DMS53 (cell line): ENCODE data around the gene ORC1.
A peak's percentile ranks its signal among the peaks of the same experiment; 100 is the strongest.
"Not testable (repeated sequence)": the region's sequence is repeated elsewhere in the genome, so short reads cannot be mapped to it uniquely, and the experiment has no call there.

Experiments
- DNase-seq: peaks from one replicate; lab custom pipeline; 2025; lab: John Stamatoyannopoulos, UW

The ORC1 gene

GRCh38 chr1:52386458-52386857 is 17.8 kb downstream of the ORC1 start:
- no peak for DNase-seq

GRCh38 chr1:52385376-52385775 is 18.8 kb downstream of the ORC1 start:
- DNase-seq, result no peak

DNA sequence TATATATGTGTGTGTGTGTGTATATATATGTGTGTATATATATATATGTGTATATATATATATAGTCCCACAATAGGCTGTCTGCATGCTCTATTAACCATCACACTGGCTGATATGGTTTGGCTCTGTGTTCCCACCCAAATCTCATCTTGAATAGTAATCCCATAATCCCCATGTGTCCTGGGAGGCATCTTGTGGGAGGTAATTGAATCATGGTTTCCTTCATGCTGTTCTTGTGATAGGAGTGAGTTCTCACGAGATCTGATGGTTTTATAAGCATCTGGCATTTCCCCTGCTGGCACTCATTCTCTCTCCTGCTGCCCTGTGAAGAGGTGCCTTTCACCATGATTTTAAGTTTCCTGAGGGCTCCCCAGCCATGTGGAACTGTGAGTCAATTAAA is 34.4 kb downstream of the ORC1 start:
- DNase-seq, result not testable (repeated sequence)

DNA sequence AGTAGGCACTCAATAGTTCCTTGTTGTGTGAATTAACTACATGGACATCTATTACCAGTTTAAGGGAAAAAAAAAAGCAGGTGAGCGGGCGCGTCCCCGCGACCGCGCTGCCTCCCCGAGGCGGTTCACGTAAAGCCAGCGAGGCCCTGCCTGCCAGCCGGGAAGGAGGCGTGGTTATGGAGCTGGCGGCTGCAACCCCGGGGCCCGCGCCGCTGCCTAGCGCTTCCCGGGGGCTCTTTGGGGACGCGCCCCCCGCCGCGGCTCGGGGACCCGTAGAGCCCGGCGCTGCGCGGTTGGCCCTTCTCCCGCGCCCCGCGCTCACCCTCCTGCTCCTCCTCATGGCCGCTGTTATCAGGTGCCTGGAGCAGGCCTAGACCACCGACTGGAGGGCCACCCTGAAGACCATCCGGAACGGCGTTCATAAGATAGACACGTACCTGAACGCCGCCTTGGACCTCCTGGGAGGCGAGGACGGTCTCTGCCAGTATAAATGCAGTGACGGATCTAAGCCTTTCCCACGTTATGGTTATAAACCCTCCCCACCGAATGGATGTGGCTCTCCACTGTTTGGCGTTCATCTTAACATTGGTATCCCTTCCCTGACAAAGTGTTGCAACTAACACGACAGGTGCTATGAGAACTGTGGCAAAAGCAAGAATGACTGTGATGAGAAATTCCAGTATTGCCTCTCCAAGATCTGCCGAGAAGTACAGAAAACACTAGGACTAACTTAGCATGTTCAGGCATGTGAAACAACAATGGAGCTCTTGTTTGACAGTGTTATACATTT is 35.6 kb downstream of the ORC1 start:
- peak; percentile 96 for DNase-seq

- peak; percentile 59 for DNase-seq
Measured at GRCh38 chr1:52367272-52367671, 37.0 kb downstream of the ORC1 start.

GRCh38 chr1:52366517-52366827 is 37.8 kb downstream of the ORC1 start:
- no peak for DNase-seq

DNA sequence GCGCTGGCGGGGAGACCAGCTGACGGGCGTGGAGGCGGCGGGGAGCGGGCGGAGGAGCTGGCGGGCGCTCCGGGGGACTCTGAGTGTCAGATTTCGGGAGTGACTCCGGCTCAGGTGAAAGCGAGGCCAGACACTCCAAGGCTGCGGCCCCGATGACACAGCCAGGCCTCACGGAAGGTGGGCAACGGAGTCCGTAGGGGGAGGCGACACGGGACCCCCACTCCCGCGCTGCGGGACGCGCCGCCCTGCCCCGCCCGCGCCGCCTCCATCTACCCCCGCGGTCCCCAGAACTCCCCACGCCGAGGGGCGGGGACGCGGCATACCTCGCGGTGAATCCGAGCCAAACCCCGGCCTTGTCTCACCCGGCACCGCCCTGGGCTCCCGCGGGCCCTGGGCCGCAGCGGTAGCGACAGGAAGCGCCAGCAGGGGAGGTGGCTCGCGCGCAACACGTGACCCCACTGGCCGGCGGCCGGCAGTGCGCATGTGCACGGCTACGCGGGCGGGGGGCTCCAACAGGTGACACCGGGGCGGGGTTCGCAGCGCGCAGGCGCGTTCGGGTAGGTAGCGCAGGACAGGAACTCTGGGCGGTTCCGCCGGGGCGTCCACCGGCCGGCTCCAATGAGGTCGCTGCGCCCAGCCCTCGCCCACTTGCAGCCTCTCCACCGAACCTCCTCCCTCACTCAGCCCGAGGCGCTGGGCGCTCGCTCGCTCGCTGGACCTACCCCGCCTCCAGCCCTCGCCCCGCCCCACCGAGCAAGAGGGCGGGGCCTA is 38.3 kb downstream of the ORC1 start, which contains the start of gene CC2D1B:
CC2D1B (minus strand) TSS at position 460 of the 771 bp plus-strand sequence. CDS start 1,585 bp downstream, outside the sequence.
- DNase-seq, result peak; percentile 100

DNA sequence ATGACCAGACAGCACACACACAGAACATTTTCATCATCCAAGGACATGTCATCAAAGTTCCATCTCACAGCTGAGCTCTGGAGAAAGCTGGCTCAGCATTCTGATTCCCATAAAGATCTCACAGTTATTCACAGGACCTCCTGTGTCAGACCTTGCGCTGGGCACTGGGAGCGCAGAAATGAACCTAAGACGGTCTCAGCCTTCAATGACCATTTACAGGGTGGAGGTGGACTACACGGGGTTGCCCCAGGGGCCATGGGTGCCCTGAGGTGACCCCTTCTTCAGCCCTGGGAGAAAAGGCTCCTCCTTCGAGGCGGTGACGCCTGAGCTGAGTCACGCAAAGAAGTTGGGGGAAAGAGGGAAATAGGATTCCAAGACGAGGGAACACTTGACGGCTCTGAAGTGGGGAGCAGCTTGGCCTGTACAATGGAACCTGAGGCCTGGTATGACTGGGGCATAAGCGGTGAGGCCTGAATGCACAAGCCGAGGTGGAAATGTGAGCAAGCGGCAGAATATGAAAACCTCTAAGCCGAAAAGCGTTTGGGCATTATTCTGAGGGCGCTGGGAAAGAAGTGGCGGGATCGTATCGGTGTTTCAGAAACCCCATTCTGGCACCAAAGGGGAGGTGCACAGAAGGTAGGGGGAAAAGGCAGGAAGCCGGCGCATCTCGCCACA is 39.0 kb downstream of the ORC1 start:
- peak; percentile 75 for DNase-seq

GRCh38 chr1:52364235-52364839 is 39.9 kb downstream of the ORC1 start:
- DNase-seq, result peak; percentile 39

- no peak for DNase-seq
Measured at GRCh38 chr1:52360595-52360968, 43.6 kb downstream of the ORC1 start.

DNA sequence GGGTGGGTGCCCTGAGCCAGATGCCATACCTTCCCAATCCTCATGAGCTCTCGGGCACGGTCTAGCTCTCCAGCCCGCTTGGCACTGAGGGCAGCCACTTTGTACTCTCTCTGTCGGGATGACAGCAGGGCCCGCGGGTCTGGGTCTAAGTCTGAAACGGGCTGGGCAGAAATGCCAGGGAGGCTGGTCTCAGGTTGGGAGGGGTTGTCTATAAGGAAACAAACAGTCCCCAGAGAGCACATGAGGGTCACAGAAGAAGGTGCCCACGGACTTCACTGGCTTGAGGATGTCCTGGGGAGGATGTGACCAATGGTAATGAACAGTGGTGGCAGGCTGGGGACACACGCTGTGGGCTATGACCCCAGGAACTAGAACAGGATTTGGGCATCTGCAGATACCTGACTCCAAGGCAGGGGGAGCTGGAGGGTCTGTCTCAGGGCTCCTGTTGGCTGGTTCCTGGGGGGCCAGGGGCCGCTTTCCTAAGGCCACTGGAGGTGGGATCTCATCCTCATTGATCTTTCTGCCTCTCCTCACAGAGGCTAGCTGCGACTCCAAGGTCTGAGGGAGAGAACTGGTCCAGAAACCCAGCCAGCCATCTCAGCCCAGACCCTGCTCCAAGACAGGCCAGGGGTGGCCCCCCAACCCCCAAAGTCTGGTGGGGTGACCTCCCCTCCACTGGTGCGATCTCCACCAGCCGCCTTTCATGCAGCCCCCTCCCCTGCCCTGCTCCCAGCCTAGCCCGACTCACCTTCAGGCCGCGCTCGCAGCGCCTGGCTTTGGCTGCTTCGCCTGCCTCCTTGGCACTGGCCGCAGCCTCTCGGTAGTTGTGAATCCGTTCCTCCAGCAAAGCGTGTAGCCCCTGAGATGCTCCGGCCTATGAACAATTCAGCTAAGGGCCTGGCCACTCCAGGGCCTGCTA is 44.3 kb downstream of the ORC1 start:
- no peak for DNase-seq

- DNase-seq, result no peak
Measured at GRCh38 chr1:52358851-52359497, 45.2 kb downstream of the ORC1 start.

- DNase-seq, result no peak
Measured at GRCh38 chr1:52357397-52357796, 46.8 kb downstream of the ORC1 start.

DNA sequence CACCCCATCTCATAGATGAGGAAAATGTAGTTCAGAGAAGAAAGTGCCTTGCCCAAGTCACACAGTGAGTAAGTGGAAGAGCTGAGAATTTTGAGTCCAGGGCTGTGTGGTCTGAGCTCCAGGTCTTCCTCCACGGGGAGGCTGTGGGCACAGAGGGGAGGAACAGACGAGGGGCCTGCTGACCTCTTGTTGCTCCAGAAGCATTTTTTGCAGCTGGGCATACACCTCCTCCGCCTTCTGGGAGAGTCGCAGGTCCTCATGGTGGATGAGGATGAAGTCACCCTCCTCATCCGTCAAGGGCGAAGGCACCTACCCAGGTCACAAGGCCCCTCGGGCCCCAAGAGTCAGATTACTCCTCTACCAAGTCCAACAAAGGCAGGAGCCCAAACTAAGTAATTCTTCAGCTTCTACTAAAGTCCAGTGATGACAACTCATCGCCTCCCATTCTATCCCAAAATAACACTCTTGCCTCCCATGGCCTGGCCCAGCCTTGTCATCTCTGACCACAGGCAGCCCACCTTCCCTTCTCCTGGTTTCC is 47.3 kb downstream of the ORC1 start:
- DNase-seq, result no peak

DNA sequence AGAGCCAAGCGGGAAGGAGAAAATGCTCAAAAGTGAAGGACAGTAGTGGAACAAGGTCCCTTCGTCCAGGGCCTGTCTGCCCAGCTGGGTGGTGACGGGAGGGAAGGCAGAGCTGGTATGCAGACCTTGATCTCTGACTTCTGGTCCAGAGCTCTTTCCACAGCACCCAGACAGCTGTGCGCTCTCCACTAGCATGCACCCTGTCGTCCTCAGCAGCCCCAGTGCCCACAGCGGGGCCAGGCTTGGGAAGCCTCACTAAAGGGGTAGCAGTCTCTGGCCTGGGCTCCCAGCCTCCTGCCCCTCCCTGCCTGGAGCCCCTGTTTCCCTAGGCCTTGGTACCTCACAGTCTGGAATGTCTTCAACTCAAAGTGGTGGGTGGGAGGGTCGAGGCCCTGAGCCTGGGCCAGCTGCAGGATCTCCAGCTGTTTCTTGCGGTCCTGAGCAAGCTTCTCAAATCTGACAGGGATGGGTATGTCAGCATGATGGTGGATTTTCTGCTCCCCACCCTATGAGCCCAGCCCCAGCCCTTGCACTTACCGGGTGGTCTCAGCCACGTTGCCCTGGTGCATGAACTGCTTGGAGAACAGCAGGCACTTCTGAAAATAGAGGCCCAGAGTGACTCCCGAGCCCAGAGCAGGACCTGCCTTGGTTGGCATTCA is 48.2 kb downstream of the ORC1 start:
- no peak for DNase-seq

DNA sequence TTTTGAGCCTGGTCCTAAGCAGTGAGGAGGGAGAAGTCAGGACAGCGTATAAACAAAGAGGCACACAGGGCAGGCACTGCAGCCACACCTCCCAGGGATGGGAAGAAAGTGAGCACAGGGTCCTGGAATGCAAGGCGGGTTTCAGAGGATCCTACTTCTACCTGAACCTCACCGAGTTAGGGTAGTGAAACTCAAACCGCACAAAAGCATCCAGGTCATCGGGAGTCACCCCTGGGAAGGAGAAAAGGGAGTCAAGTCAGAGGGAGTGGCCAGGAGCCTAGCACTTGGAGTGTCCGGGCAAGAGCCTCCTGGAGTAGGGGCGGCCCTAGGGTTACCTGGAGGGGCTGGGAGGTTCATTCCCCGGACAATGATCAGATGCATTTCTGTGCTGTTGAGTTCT is 48.8 kb downstream of the ORC1 start:
- DNase-seq, result no peak

- no peak for DNase-seq
Measured at GRCh38 chr1:52352690-52353089, 51.5 kb downstream of the ORC1 start.

- peak; percentile 70 for DNase-seq
Measured at GRCh38 chr1:52348704-52349300, 55.4 kb downstream of the ORC1 start.

DNA sequence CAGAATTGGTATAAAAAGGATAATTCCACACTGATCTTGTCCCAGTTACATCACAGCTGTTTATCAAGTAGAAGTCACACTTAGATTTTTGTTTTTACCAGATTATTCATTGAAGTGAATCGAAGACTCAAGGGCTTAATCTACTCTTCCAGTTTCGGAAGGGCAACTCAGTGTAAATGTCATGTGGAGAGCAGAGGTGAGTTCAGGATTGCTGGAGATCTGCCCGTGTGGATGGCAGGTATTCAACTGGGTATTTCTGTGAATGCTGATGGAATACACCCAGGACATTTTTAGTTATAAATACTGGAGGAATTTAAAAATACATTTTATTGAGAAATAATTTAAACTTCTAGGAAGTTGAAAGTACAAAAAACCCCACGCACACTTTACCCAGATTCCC is 57.6 kb downstream of the ORC1 start:
- no peak for DNase-seq

- DNase-seq, result peak; percentile 50
Measured at GRCh38 chr1:52345252-52345651, 59.0 kb downstream of the ORC1 start.
